Measurements from ENCODE around the gene PRICKLE4. TPM values are rescaled to one million over a fixed set of nuclear protein-coding genes. Genes with fewer than 3 reads are reported as not detected.
"Not testable (repeated sequence)": the region's sequence is repeated elsewhere in the genome, so short reads cannot be mapped to it uniquely, and the experiment has no call there.

PRICKLE4 gene
- total RNA-seq, 1 donor from 2014 or later: 2.4 TPM

GRCh38 chr6:41798901-41799558 is 18.4 kb downstream of the PRICKLE4 start:
- no peak for DNase-seq

- DNase-seq: no peak
Observed at GRCh38 chr6:41799559-41799911, 19.0 kb downstream of the PRICKLE4 start.

- no peak for DNase-seq
Observed at GRCh38 chr6:41801380-41801779, 20.8 kb downstream of the PRICKLE4 start.

- no peak for DNase-seq
Observed at GRCh38 chr6:41805830-41806774, 25.5 kb downstream of the PRICKLE4 start.

- no peak for DNase-seq
Observed at GRCh38 chr6:41811095-41811494, 30.5 kb downstream of the PRICKLE4 start.

- not testable (repeated sequence) for DNase-seq
Observed at GRCh38 chr6:41811946-41812345, 31.4 kb downstream of the PRICKLE4 start.

- DNase-seq: no peak
Observed at GRCh38 chr6:41813469-41813868, 32.9 kb downstream of the PRICKLE4 start.

GRCh38 chr6:41813956-41814355 is 33.4 kb downstream of the PRICKLE4 start:
- DNase-seq: no peak

GRCh38 chr6:41814629-41815028 is 34.0 kb downstream of the PRICKLE4 start:
- DNase-seq: no peak

- DNase-seq: no peak
Observed at GRCh38 chr6:41815587-41815986, 35.0 kb downstream of the PRICKLE4 start.

GRCh38 chr6:41818271-41819054 is 37.9 kb downstream of the PRICKLE4 start:
- no peak for DNase-seq

- no peak for DNase-seq
Observed at GRCh38 chr6:41821266-41821665, 40.7 kb downstream of the PRICKLE4 start.

- no peak for DNase-seq
Observed at GRCh38 chr6:41822021-41822420, 41.4 kb downstream of the PRICKLE4 start.

GRCh38 chr6:41823178-41823577 is 42.6 kb downstream of the PRICKLE4 start:
- DNase-seq: no peak

- DNase-seq: no peak
Observed at GRCh38 chr6:41824571-41825569, 44.3 kb downstream of the PRICKLE4 start.

- no peak for DNase-seq
Observed at GRCh38 chr6:41826343-41827022, 45.9 kb downstream of the PRICKLE4 start.

GRCh38 chr6:41832263-41832662 is 51.7 kb downstream of the PRICKLE4 start:
- no peak for DNase-seq

- no peak for DNase-seq
Observed at GRCh38 chr6:41836022-41836659, 55.6 kb downstream of the PRICKLE4 start.

GRCh38 chr6:41836660-41837052 is 56.1 kb downstream of the PRICKLE4 start:
- no peak for DNase-seq

Measured in skin of body (tissue), 2 donors.